WTC11 (cell line): ENCODE measurements around the gene RBFOX1. TPM values are rescaled to one million over a fixed set of nuclear protein-coding genes. Genes with fewer than 3 reads are reported as not detected.

ENCODE experiments used
- ATAC-seq: fragments of 200-7000 bp; cut with Tn5 transposase; 2 replicates; pipeline ENCODE4 v1.10.0; 2021; ENCODE audit warnings: mild to moderate bottlenecking, moderate library complexity
- CTCF ChIA-PET: fragments of 300-600 bp; sonication (Branson Sonifier 250); formaldehyde crosslinking; loops from one replicate; lab custom pipeline; 2021; ENCODE audit warnings: antibody characterized with exemption; lab: Charles Lee
- POLR2A ChIA-PET: fragments of 350-600 bp; sonication (Branson Sonifier 250); formaldehyde crosslinking; loops from one replicate; lab custom pipeline; 2021; ENCODE audit warnings: antibody characterized with exemption; lab: Charles Lee
- DNase-seq: peaks from one replicate; pipeline ENCODE4 v3.0.0; 2021; ENCODE audit warnings: low spot score
- H3K27ac Mint-ChIP-seq: 2 replicates; pipeline ENCODE4 v1.8.0; 2021; ENCODE audit warnings: mixed read lengths
- H3K27me3 Mint-ChIP-seq: 2 replicates; pipeline ENCODE4 v1.8.0; 2021; ENCODE audit warnings: low read depth, mild to moderate bottlenecking, moderate library complexity, mixed read lengths
- H3K36me3 Mint-ChIP-seq: 2 replicates; pipeline ENCODE4 v1.8.0; 2021; ENCODE audit warnings: mixed read lengths
- H3K4me1 Mint-ChIP-seq: 2 replicates; pipeline ENCODE4 v1.8.0; 2022; ENCODE audit warnings: mixed read lengths
- H3K4me3 Mint-ChIP-seq: 2 replicates; pipeline ENCODE4 v1.8.0; 2021; ENCODE audit warnings: mild to moderate bottlenecking, moderate library complexity, mixed read lengths
- H3K9me3 Mint-ChIP-seq: 2 replicates; pipeline ENCODE4 v1.8.0; 2021; ENCODE audit warnings: mixed read lengths
- FOXP4 ChIP-seq: sonication (generic); formaldehyde crosslinking; IDR thresholded peaks from 2 replicates; pipeline ENCODE4 v1.8.0; 2022; ENCODE audit warnings: mild to moderate bottlenecking, missing genetic modification reagents
- HMGA2 ChIP-seq: fragments of 250-450 bp; sonication (Bioruptor Pico); IDR thresholded peaks from 2 replicates; pipeline ENCODE4 v1.4.0; 2021; ENCODE audit warnings: mild to moderate bottlenecking, moderate library complexity
- HMGXB4 ChIP-seq: sonication (generic); formaldehyde crosslinking; IDR thresholded peaks from 2 replicates; pipeline ENCODE4 v1.8.1; 2023; ENCODE audit warnings: mild to moderate bottlenecking, moderate library complexity, missing genetic modification reagents
- MAX ChIP-seq: sonication (generic); formaldehyde crosslinking; IDR thresholded peaks from 2 replicates; pipeline ENCODE4 v1.8.0; 2022; ENCODE audit warnings: mild to moderate bottlenecking, missing genetic modification reagents
- MLX ChIP-seq: sonication (generic); formaldehyde crosslinking; IDR thresholded peaks from 2 replicates; pipeline ENCODE4 v1.8.1; 2023; ENCODE audit warnings: mild to moderate bottlenecking, missing genetic modification reagents, moderate library complexity
- MXD4 ChIP-seq: fragments of 250-450 bp; sonication (Bioruptor Pico); IDR thresholded peaks from 2 replicates; pipeline ENCODE4 v1.8.0; 2021; ENCODE audit warnings: mild to moderate bottlenecking, moderate library complexity, borderline replicate concordance
- NFATC4 ChIP-seq: fragments of 250-450 bp; sonication (Bioruptor Pico); IDR thresholded peaks from 2 replicates; pipeline ENCODE4 v1.9.0; 2021; ENCODE audit warnings: mild to moderate bottlenecking
- NR3C1 ChIP-seq: sonication (generic); formaldehyde crosslinking; conservative IDR thresholded peaks from 2 replicates; pipeline ENCODE4 v1.8.1; 2023; ENCODE audit warnings: low read depth, mild to moderate bottlenecking, missing genetic modification reagents
- PRRX2 ChIP-seq: fragments of 250-450 bp; sonication (Bioruptor Pico); IDR thresholded peaks from 2 replicates; pipeline ENCODE4 v1.8.0; 2021; ENCODE audit warnings: mild to moderate bottlenecking
- RELA ChIP-seq: sonication (generic); formaldehyde crosslinking; IDR thresholded peaks from 2 replicates; pipeline ENCODE4 v1.8.1; 2022; ENCODE audit warnings: missing genetic modification reagents, mild to moderate bottlenecking, borderline replicate concordance
- ZNF219 ChIP-seq: sonication (generic); formaldehyde crosslinking; IDR thresholded peaks from 2 replicates; pipeline ENCODE4 v1.8.0; 2023; ENCODE audit warnings: missing genetic modification reagents, mild to moderate bottlenecking, borderline replicate concordance
- ZNF232 ChIP-seq: sonication (generic); formaldehyde crosslinking; IDR thresholded peaks from 2 replicates; pipeline ENCODE4 v1.8.0; 2022; ENCODE audit warnings: mild to moderate bottlenecking, missing genetic modification reagents
- ZNF281 ChIP-seq: sonication (generic); formaldehyde crosslinking; IDR thresholded peaks from 2 replicates; pipeline ENCODE4 v1.8.0; 2023; ENCODE audit warnings: mild to moderate bottlenecking, missing genetic modification reagents
- ZNF317 ChIP-seq: sonication (generic); formaldehyde crosslinking; IDR thresholded peaks from 2 replicates; pipeline ENCODE4 v1.8.1; 2023; ENCODE audit warnings: low read depth, mild to moderate bottlenecking, moderate library complexity, missing genetic modification reagents, borderline replicate concordance
- ZNF532 ChIP-seq: fragments of 250-450 bp; sonication (Bioruptor Pico); IDR thresholded peaks from 2 replicates; pipeline ENCODE4 v1.9.0; 2021; ENCODE audit warnings: mild to moderate bottlenecking, borderline replicate concordance
- total RNA-seq: library from RNA; stranded (reverse); gene quantifications from 3 replicates; pipeline ENCODE4 v1.2.3, GENCODE V29; 2021

RBFOX1 gene
- total RNA-seq, 1 experiment from 2014 or later, result 1.1 TPM

GRCh38 chr16:7509963-7510601, 177.4 kb downstream of the RBFOX1 start (continued):
- no peak for TF ChIP-seq FOXP4 (CRISPR knock-in tag)
- no peak for TF ChIP-seq NR3C1 (CRISPR knock-in tag)
- no peak for TF ChIP-seq ZNF232 (CRISPR knock-in tag)
- no peak for TF ChIP-seq MAX
- no peak for TF ChIP-seq ZNF317 (CRISPR knock-in tag)
- no peak for TF ChIP-seq RELA
- no peak for TF ChIP-seq ZNF281 (CRISPR knock-in tag)
- TF ChIP-seq HMGA2, result no peak

- ATAC-seq, result no peak
- CTCF ChIA-PET, result interaction anchor here (0.6 kb wide), 1 partner anchor 243 kb away, joined by 3 read pairs; no protein-coding TSS in a partner anchor
- POLR2A ChIA-PET, result no interaction called here
- no peak for TF ChIP-seq ZNF219 (CRISPR knock-in tag)
- TF ChIP-seq MAX, result no peak
- TF ChIP-seq ZNF532 (CRISPR knock-in tag), result no peak
- TF ChIP-seq HMGXB4 (CRISPR knock-in tag), result no peak
- no peak for TF ChIP-seq MXD4
- TF ChIP-seq MLX (CRISPR knock-in tag), result no peak
- no peak for TF ChIP-seq NFATC4 (CRISPR knock-in tag)
- no peak for TF ChIP-seq PRRX2 (CRISPR knock-in tag)
- no peak overlapping the region for H3K4me3 Mint-ChIP-seq
- H3K4me1 Mint-ChIP-seq, result peaks cover 20% of the 10 kb centered on the region
- no peaks in the 10 kb centered on the region for H3K27me3 Mint-ChIP-seq
- peaks cover 37% of the 10 kb centered on the region for H3K36me3 Mint-ChIP-seq
- peaks cover 46% of the 10 kb centered on the region for H3K9me3 Mint-ChIP-seq
- H3K27ac Mint-ChIP-seq, result no peak overlapping the region
- DNase-seq, result no peak
Measured at GRCh38 chr16:7511549-7512260, 179.1 kb downstream of the RBFOX1 start.
